ENCODE measurements around the gene FNDC3A. TPM values are rescaled to one million over a fixed set of nuclear protein-coding genes. Genes with fewer than 3 reads are reported as not detected.

FNDC3A gene
- total RNA-seq, 1 donor from 2014 or later, result 87.5 TPM

DNA sequence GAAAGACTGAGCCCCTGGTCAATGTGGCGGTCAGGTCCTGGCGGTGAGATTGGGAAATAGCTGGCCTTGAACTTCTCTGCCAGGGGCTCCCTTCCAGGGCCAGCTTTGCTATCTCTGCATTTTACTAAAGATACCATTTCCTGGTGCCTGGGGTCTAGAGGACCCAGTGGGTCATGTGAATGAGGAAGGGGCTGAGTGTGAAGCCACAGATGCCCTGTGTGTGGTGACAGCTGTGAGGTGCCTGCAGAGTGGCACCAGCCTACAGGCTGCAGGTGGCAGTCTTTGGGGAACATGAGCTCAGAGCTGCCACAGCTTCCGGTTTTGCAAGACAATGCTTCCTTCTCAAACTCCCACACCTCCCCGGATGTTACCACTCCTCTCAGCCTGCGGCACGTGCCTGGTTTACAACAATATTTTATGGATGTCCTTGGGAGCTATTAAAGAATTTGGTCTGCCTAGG lies 239.2 kb downstream of the FNDC3A start:
- DNase-seq (ENCODE audit: low read depth), result no peak

DNA sequence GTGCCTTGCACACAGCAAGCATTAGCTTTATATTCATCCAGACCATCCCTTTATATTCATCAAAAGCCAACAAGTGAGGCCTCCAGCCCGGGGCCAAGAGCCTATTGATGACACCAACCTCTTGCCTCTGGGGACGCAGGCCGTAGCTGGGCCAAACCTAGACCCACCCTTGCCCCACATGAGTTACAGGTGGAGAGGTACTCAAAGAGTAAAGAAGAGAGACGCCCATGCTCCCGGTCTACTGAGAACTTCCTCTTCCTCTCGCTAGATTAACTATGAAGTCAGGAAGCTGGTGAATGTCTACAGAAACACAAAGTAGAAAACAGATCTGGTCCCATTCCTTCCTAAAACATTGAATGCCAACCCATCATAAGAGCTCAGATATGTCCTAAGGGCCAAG lies 240.6 kb downstream of the FNDC3A start:
- DNase-seq (ENCODE audit: low read depth), result no peak

DNA sequence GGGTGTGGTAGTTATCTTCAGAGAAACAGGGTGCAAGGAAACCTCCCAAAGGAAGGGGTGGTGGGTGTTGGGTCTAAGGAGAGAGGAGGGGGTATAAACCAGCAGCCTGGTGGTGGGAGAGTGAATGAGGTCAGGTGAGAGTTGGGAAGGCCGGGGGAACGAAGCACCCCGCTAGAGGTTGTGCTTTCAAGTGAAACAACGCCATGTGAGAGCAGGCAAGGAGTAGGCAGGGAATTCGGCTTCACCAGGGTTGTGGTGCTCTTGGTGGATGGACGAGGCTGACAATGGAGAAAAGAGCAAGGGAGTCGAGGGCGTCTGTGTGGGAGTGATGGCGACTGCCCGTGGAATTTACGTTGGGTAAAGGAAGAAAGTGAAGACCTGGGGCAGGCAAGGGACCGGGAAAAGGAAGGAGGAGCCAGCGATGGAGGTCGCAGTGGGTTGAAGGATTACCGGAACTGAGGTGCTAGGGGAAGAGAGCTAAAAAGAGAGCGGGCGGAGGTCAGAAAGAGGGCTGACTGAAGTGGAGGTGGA lies 242.3 kb downstream of the FNDC3A start:
- no peak for DNase-seq (ENCODE audit: low read depth)

- no peak for DNase-seq (ENCODE audit: low read depth)
Observed at GRCh38 chr13:49218493-49219051, 242.9 kb downstream of the FNDC3A start.

DNA sequence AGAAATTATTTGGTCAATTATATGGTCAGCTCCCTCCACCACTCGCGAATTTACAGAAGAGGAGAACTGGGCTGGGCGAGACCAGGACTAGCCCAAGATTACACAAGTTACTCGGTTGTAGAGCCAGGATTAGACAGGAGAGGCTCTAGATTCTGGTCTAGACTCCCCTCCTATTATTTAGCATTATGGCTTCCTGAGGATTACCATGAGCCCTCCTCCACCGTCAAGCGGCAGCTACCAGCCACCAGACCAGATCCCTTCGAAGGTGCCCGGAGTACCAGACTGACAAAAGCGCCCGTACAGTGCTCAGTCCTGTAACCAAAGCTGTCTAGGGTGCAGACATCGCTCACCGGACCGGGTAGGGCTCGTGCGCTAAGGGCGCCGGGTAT lies 243.9 kb downstream of the FNDC3A start:
- no peak for DNase-seq (ENCODE audit: low read depth)

GRCh38 chr13:49220036-49220855 lies 244.5 kb downstream of the FNDC3A start, which contains the start of gene MLNR:
TSS of gene MLNR (plus strand) at chr13:49220338. CDS start at chr13:49220338, 0 bp downstream.
- no peak for DNase-seq (ENCODE audit: low read depth)

DNA sequence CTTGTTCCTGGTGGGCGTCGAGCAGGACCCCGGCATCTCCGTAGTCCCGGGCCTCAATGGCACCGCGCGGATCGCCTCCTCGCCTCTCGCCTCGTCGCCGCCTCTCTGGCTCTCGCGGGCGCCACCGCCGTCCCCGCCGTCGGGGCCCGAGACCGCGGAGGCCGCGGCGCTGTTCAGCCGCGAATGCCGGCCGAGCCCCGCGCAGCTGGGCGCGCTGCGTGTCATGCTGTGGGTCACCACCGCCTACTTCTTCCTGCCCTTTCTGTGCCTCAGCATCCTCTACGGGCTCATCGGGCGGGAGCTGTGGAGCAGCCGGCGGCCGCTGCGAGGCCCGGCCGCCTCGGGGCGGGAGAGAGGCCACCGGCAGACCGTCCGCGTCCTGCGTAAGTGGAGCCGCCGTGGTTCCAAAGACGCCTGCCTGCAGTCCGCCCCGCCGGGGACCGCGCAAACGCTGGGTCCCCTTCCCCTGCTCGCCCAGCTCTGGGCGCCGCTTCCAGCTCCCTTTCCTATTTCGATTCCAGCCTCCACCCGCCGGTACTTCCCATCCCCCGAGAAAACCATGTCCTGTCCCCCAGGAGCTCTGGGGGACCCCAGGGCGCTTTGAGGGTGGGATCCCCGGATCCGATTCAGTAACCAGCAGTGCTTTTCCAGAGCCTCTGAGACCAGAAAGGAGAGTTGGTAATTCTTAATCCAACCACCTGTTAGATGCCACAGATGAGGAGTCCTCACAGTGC lies 245.3 kb downstream of the FNDC3A start:
- DNase-seq (ENCODE audit: low read depth), result no peak

- no peak for DNase-seq (ENCODE audit: low read depth)
Observed at GRCh38 chr13:49221590-49221965, 245.9 kb downstream of the FNDC3A start.

DNA sequence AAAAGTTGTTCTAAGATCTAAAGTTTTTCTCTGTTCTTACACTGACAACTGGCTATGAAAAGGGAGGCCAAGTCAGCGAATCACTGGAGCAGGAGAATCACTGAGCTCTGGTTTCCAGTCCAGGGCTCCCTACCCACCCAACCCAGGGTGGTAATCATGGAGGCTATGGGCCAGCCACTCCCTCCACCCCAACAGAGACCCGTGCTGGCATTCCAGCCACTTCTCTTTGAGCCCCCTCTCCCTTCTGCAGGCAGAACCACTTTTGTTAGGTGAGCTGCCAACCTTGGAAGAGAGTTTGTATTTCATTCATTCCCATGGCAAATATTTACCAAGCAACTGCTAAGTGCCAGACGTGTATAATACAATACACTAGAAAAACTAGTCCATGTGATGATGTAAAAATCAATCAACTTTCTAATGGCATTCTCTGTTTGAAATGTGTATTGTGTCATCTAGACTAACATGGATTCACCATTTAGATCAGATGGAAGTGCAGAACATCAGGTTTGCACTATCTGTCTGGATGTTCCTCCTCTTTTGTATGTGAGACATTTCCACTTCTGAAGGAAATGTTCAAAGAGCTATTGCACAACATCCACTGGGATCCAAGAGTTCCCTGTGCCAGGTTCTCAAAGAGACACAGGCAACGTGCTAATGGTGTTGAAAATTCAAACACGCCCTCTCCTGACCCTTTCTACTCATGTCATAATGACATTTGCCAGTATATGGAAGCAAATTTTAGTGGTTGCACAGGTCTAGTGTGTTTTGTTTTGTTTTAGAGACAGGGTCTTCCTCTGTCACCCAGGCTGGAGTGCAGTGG lies 249.7 kb downstream of the FNDC3A start:
- DNase-seq (ENCODE audit: low read depth), result peak; percentile 34

GRCh38 chr13:49226613-49227012 lies 250.9 kb downstream of the FNDC3A start:
- DNase-seq (ENCODE audit: low read depth), result no peak

GRCh38 chr13:49234741-49235140 lies 259.0 kb downstream of the FNDC3A start:
- DNase-seq (ENCODE audit: low read depth), result no peak

DNA sequence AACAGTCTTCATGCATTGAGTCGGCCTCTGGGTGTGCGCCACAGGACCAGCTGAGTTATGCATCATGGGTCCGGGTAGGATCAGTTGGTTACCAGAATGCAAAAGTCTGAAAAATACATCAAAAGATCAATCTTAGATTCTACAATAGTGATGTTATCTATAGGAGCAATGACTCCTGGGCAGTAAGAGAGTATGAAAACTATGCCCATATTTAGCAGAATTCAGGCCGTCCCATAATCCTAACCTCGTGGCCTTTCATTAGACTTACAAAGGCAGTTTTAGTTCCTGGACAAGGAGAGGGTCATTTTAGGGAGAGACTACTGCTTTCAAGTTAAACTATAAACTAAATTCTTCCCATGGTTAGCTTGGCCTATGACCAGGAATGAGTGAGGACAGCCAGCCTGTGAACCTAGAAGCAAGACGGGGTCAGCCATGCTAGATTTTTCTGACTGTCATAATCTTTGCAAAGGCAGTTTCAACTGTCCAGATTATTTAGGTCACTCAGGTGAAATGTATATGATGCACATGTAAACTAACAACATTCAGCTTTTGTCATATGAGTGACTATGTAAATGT lies 260.2 kb downstream of the FNDC3A start:
- no peak for DNase-seq (ENCODE audit: low read depth)

DNA sequence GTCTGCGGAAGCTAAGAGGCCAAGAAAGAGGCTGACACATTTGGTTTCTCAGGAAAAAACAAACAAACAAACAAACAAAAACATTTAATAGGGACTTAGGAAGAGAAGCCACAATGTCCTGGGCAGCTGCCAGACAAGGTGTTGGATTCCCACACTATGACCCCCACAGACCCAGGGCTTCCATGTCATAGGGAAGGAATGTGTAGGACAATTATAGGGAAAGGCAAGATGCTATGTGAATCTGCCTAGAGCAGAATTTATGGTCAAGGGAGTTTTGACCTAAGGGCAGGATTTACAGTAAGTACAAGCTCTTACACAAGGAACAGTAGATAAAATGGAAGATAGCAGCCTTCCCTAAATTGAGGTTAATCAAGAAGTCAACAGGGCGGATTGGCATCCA lies 262.9 kb downstream of the FNDC3A start:
- DNase-seq (ENCODE audit: low read depth), result no peak

- peak; percentile 31 for DNase-seq (ENCODE audit: low read depth)
Observed at GRCh38 chr13:49240017-49240416, 264.3 kb downstream of the FNDC3A start.

- no peak for DNase-seq (ENCODE audit: low read depth)
Observed at GRCh38 chr13:49241296-49241695, 265.6 kb downstream of the FNDC3A start.

DNA sequence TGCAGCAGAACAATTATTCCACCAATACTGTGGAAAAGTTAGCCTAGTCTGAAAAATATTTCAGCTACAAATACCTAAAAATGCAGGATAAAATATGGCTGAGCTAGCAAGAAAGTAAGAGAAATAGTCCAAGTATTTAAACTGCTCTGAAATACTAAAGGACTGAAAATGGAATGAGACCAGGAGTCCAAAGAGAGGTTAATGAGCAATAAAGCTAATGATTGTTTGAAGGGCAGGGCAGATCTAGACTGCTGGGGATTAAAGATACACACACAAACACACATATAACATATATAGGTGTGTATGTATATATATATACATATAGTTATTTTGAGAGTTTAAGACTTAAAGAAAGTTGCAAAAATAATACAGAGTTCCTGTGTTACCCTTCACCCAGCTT lies 269.4 kb downstream of the FNDC3A start:
- peak; percentile 15 for DNase-seq (ENCODE audit: low read depth)

- DNase-seq (ENCODE audit: low read depth), result no peak
Observed at GRCh38 chr13:49246850-49247642, 271.3 kb downstream of the FNDC3A start.

DNA sequence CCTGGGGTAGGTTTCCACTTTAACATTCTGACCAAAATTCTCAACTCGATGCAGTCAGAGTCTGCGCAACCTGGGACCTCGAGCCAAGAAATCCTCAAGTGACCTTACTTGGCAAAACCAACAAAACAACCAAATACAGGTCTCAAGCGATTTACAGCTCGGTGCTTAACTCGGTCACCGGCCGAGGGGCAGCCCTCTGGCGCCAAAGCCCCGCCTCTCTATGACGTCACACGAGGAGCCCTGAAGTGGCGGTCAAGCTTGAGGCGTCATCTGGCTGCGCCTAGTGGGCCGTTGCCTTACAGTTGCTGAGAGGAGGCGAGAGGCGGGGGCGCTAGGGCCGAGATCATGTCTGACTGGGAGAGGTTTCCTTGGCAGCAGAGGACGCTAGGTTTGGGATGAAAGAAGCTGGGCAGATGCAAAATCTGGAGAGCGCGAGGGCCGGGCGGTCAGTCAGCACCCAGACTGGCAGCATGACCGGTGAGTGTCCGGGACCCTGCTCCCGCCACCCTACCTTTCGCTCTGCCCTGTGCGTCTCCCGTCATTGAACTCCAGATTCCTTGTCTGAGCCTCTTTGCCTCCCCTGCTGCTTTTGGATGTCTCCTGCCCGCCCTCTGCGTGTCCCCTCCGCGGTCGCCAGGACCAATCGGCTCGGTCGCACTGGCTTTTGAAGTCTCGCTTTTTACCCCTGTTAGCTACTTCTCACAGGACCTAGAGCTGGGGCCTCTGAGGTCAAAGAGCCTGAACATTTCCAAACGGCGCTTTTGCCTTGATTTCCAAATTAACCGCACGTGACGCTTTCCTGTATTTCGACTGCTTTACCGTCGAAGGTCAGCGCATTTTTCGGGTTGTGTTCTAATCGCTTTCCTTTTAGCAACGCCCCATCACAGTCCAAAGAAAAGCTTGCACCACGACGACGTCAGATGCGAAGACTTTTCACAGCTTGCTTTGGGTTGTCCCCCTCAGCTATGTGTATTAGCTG lies 272.2 kb downstream of the FNDC3A start, which contains the start of gene CDADC1:
TSS of gene CDADC1 (plus strand) at position 283 of the 979 bp plus-strand sequence. CDS start at position 396, 113 bp downstream.
- peak; percentile 90 for DNase-seq (ENCODE audit: low read depth)

GRCh38 chr13:49248622-49249002 lies 272.9 kb downstream of the FNDC3A start:
- DNase-seq (ENCODE audit: low read depth), result no peak

All from renal cortical epithelial cell (primary cell).